Stimulated activated CD8-positive, alpha-beta memory T cell treated with anti-CD3 and anti-CD28 coated beads, Interleukin-15, amount 100 ng/mL, for 24 hours (primary cell): Measurements from ENCODE around the gene HSD3B7.
"Not testable (repeated sequence)": the region's sequence is repeated elsewhere in the genome, so short reads cannot be mapped to it uniquely, and the experiment has no call there.

ENCODE experiments used
- DNase-seq: peaks from one replicate; pipeline ENCODE4 v3.0.0-alpha.2; 2020; ENCODE audit warnings: low read depth

Gene HSD3B7

GRCh38 chr16:30984669-30985400, at the start of gene HSD3B7:
TSS of gene HSD3B7 (plus strand) at chr16:30985207. CDS start at chr16:30985659, 452 bp downstream.
- DNase-seq = peak; percentile 83

GRCh38 chr16:30937692-30938091, 47.3 kb upstream of the HSD3B7 start:
- DNase-seq = no peak

GRCh38 chr16:30939571-30939970, 45.4 kb upstream of the HSD3B7 start:
- DNase-seq = not testable (repeated sequence)

- no peak for DNase-seq
These were observed 43.2 kb upstream of the HSD3B7 start for GRCh38 chr16:30941600-30942425.

GRCh38 chr16:30942426-30942806, 42.6 kb upstream of the HSD3B7 start:
- no peak for DNase-seq

- no peak for DNase-seq
These were observed 40.7 kb upstream of the HSD3B7 start for GRCh38 chr16:30944352-30944751.

- no peak for DNase-seq
These were observed 38.1 kb upstream of the HSD3B7 start for GRCh38 chr16:30946671-30947540.

- DNase-seq = no peak
These were observed 37.5 kb upstream of the HSD3B7 start for GRCh38 chr16:30947541-30947858.

- no peak for DNase-seq
These were observed 36.9 kb upstream of the HSD3B7 start for GRCh38 chr16:30947859-30948666.

GRCh38 chr16:30948667-30949649, 36.0 kb upstream of the HSD3B7 start, which contains the start of gene ORAI3:
TSS of gene ORAI3 (plus strand) at chr16:30949068. CDS start at chr16:30949290, 222 bp downstream.
- no peak for DNase-seq

- DNase-seq = no peak
These were observed 35.1 kb upstream of the HSD3B7 start for GRCh38 chr16:30949650-30950515.

GRCh38 chr16:30950516-30951065, 34.4 kb upstream of the HSD3B7 start:
- DNase-seq = no peak

GRCh38 chr16:30951193-30951592, 33.8 kb upstream of the HSD3B7 start:
- no peak for DNase-seq

GRCh38 chr16:30951750-30952149, 33.3 kb upstream of the HSD3B7 start:
- DNase-seq = no peak

GRCh38 chr16:30953111-30953510, 31.9 kb upstream of the HSD3B7 start:
- no peak for DNase-seq

GRCh38 chr16:30953511-30954124, 31.4 kb upstream of the HSD3B7 start:
- no peak for DNase-seq

GRCh38 chr16:30954993-30955392, 30.0 kb upstream of the HSD3B7 start:
- DNase-seq = no peak
